ENCODE results near the gene TMEM79. TPM values are rescaled to one million over a fixed set of nuclear protein-coding genes. Genes with fewer than 3 reads are reported as not detected.

The TMEM79 gene
- total RNA-seq, 1 experiment from 2014 or later: 5.5 TPM

GRCh38 chr1:156291226-156292061, 7.3 kb downstream of the TMEM79 start:
- TF ChIP-seq REST (IDR thresholded peaks at IDR 0.05; ENCODE audit: insufficient read depth in 1 of 2, low read depth in 2 of 2, low read length in 1 of 2): no peak
- no peak for TF ChIP-seq SIN3A (IDR thresholded peaks at IDR 0.05; ENCODE audit: borderline replicate concordance, insufficient read depth, low read depth, low read length)
- TF ChIP-seq CTCF (IDR thresholded peaks at IDR 0.05): no peak
- no peak for TF ChIP-seq TCF7L2 (IDR thresholded peaks at IDR 0.05; ENCODE audit: low read depth, low read length)
- TF ChIP-seq POLR2AphosphoS5 (IDR thresholded peaks at IDR 0.05; ENCODE audit: low read depth, low read length): peak; percentile 65
- intact Hi-C loops (cut with micrococcal nuclease; ENCODE audit: unreplicated experiment) (no loop called here), in situ Hi-C loops (cut with HindIII; ENCODE audit: low pct_unique_long_range_greater_than_20kb, low sequenced_read_pairs) (no loop called here)
- ChIA-PET POLR2A (no interaction called here), CTCF (no interaction called here)
- peak; percentile 97 for ATAC-seq
- H3K36me3 ChIP-seq (ENCODE audit: control insufficient read depth, insufficient read depth, low read length): no peaks in the 10 kb centered on the region
- peak overlapping the region; percentile 90 for H3K27ac ChIP-seq (ENCODE audit: low read length)
- H3K4me3 ChIP-seq (ENCODE audit: low read depth in 2 of 2, low read length in 2 of 2): peak overlapping the region; percentile 52 to 64
- H3K4me1 ChIP-seq (ENCODE audit: control insufficient read depth, insufficient read depth, low read length): peaks cover 18% of the 10 kb centered on the region
- no TSS peak for BruUV-seq (replicated peaks)
- H3K9me3 ChIP-seq (ENCODE audit: control insufficient read depth, insufficient read depth, low read depth, low read length): no peaks in the 10 kb centered on the region
- no peaks in the 10 kb centered on the region for H3K27me3 ChIP-seq (ENCODE audit: control insufficient read depth, insufficient read depth, low read length)
- peak; percentile 48 for DNase-seq (ENCODE audit: low read depth, low spot score)

GRCh38 chr1:156293098-156293434, 8.9 kb downstream of the TMEM79 start:
- H3K36me3 ChIP-seq (ENCODE audit: control insufficient read depth, insufficient read depth, low read length): no peaks in the 10 kb centered on the region
- no peak for DNase-seq (ENCODE audit: low read depth, low spot score)
- H3K4me3 ChIP-seq (ENCODE audit: low read depth in 2 of 2, low read length in 2 of 2): no peak overlapping the region
- ATAC-seq: no peak
- CTCF ChIA-PET: no interaction called here
- no peaks in the 10 kb centered on the region for H3K27me3 ChIP-seq (ENCODE audit: control insufficient read depth, insufficient read depth, low read length)
- intact Hi-C loops (cut with micrococcal nuclease; ENCODE audit: unreplicated experiment) (no loop called here), in situ Hi-C loops (cut with HindIII; ENCODE audit: low pct_unique_long_range_greater_than_20kb, low sequenced_read_pairs) (no loop called here)
- POLR2A ChIA-PET: interaction anchor here (0.6 kb wide), 1 partner anchor 142 kb away, joined by 3 read pairs; no protein-coding TSS in a partner anchor
- H3K27ac ChIP-seq (ENCODE audit: low read length): no peak overlapping the region
- H3K9me3 ChIP-seq (ENCODE audit: control insufficient read depth, insufficient read depth, low read depth, low read length): no peaks in the 10 kb centered on the region
- H3K4me1 ChIP-seq (ENCODE audit: control insufficient read depth, insufficient read depth, low read length): peaks cover 18% of the 10 kb centered on the region
- BruUV-seq (replicated peaks): no TSS peak
- TF ChIP-seq CTCF (IDR thresholded peaks at IDR 0.05) (no peak), TCF7L2 (IDR thresholded peaks at IDR 0.05; ENCODE audit: low read depth, low read length) (no peak), REST (IDR thresholded peaks at IDR 0.05; ENCODE audit: insufficient read depth in 1 of 2, low read depth in 2 of 2, low read length in 1 of 2) (no peak), POLR2AphosphoS5 (IDR thresholded peaks at IDR 0.05; ENCODE audit: low read depth, low read length) (0 out of 2 replicates have a peak, but pooled peaks have one; percentile 15), SIN3A (IDR thresholded peaks at IDR 0.05; ENCODE audit: borderline replicate concordance, insufficient read depth, low read depth, low read length) (no peak)

Measured in Panc1 (cell line).